B cell (primary cell): Measurements from ENCODE around the gene LRIG3.

Experiments
- CTCF ChIP-seq: fragments of 200-600 bp; IDR thresholded peaks from one replicate; pipeline ENCODE4 v1.8.0; 2022; ENCODE audit warnings: antibody characterized with exemption, mild to moderate bottlenecking
- EZH2 ChIP-seq: IDR thresholded peaks from 2 replicates; pipeline ENCODE4 v1.6.1; 2012; ENCODE audit warnings: borderline replicate concordance, low read depth, mild to moderate bottlenecking, moderate library complexity, low read length; ENCODE audit not compliant: insufficient read depth, poor library complexity, severe bottlenecking

- no peak for TF ChIP-seq CTCF
- no peak for TF ChIP-seq EZH2
Observed at GRCh38 chr12:58966939-58967338, 46.6 kb upstream of the LRIG3 start.
